ENCODE data around the gene CDHR4. TPM values are rescaled to one million over a fixed set of nuclear protein-coding genes. Genes with fewer than 3 reads are reported as not detected.

Gene CDHR4
- total RNA-seq, 1 experiment from 2014 or later: not detected

DNA sequence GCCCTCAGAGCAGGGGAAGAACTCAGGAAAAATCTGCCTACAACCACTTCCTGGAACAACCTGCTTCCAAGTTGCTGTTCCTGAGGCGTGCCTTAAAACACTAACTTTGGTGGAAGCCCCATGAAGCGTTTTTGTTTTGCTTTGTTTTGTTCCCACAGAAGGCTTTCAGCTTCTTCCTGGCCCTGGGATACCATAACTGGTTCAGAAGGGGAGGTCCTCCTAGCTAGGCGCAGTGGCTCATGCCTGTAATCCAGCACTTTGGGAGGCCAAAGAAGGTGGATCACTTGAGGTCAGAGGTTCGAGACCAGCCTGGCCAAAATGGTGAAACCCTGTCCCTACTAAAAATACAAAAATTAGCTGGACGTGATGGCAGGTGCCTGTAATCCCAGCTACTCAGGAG, 12.1 kb downstream of the CDHR4 start:
- WGBS (ENCODE audit: extremely low coverage, insufficient read length, low lambda C conversion rate): no CpG with 5 or more reads among the region's 5 CpGs
- H4K5ac ChIP-seq (ENCODE audit: insufficient read length, low read depth, low read length): no peak overlapping the region
- no peak overlapping the region for H4K8ac ChIP-seq (replicated peaks; ENCODE audit: insufficient read length, low read depth, low read length)
- H3K4me1 ChIP-seq (ENCODE audit: insufficient read depth, low read length): no peaks in the 10 kb centered on the region
- H3K23ac ChIP-seq (ENCODE audit: insufficient read length, low read depth, low read length): no peak overlapping the region
- H3K79me1 ChIP-seq (ENCODE audit: insufficient read depth, low read depth, low read length, poor library complexity, severe bottlenecking): peaks cover 4% of the 10 kb centered on the region
- H2BK20ac ChIP-seq (ENCODE audit: low read depth, low read length, poor library complexity, severe bottlenecking): no peak overlapping the region
- H4K91ac ChIP-seq (ENCODE audit: insufficient read length, low read depth, low read length): no peak overlapping the region
- H2BK120ac ChIP-seq (ENCODE audit: low read depth, low read length, poor library complexity, severe bottlenecking): no peak overlapping the region
- peaks cover 15 to 23% of the 10 kb centered on the region in 2 experiments for H3K4me1 Mint-ChIP-seq
- peaks cover 5% of the 10 kb centered on the region for H3K23me2 ChIP-seq (ENCODE audit: insufficient read length, low read depth, low read length, poor library complexity, severe bottlenecking)
- no peaks in the 10 kb centered on the region; a peak in 1 of 5 replicates for H3K9me3 Mint-ChIP-seq
- no peak overlapping the region; a peak in 1 of 7 replicates for H3K27ac Mint-ChIP-seq
- no peak overlapping the region for H2AFZ ChIP-seq (ENCODE audit: low read length)
- TF ChIP-seq, protein P1, sequence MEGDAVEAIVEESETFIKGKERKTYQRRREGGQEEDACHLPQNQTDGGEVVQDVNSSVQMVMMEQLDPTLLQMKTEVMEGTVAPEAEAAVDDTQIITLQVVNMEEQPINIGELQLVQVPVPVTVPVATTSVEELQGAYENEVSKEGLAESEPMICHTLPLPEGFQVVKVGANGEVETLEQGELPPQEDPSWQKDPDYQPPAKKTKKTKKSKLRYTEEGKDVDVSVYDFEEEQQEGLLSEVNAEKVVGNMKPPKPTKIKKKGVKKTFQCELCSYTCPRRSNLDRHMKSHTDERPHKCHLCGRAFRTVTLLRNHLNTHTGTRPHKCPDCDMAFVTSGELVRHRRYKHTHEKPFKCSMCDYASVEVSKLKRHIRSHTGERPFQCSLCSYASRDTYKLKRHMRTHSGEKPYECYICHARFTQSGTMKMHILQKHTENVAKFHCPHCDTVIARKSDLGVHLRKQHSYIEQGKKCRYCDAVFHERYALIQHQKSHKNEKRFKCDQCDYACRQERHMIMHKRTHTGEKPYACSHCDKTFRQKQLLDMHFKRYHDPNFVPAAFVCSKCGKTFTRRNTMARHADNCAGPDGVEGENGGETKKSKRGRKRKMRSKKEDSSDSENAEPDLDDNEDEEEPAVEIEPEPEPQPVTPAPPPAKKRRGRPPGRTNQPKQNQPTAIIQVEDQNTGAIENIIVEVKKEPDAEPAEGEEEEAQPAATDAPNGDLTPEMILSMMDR (conservative IDR thresholded peaks at IDR 0.05): no peak
- no peak overlapping the region for H3K4ac ChIP-seq (ENCODE audit: low read depth, low read length)
- no peak overlapping the region for H3T11ph ChIP-seq (ENCODE audit: low read length)
- H3K36me3 Mint-ChIP-seq (ENCODE audit: insufficient read depth in 1 of 3, low read depth in 3 of 3): peaks cover 10 to 21% (median 20%) of the 10 kb centered on the region in 3 experiments
- H2BK5ac ChIP-seq (ENCODE audit: insufficient read length, low read length): no peak overlapping the region
- H3K4me3 Mint-ChIP-seq: no peak overlapping the region
- no peaks in the 10 kb centered on the region for H4K20me1 ChIP-seq (ENCODE audit: control insufficient read depth, insufficient read depth, insufficient read length)
- H3K27ac ChIP-seq (ENCODE audit: insufficient read length, low read depth, low read length): no peak overlapping the region
- no peak overlapping the region for H2BK12ac ChIP-seq (ENCODE audit: insufficient read length, low read depth, low read length)
- H3K79me2 ChIP-seq (ENCODE audit: insufficient read depth, low read length): peaks cover 2% of the 10 kb centered on the region; the same call in 1 of the 2 replicates
- H2AK5ac ChIP-seq (ENCODE audit: insufficient read length, low read length): no peak overlapping the region
- no peak overlapping the region for H3K14ac ChIP-seq (ENCODE audit: insufficient read depth, low read length)
- no peak overlapping the region for H3K9ac ChIP-seq (ENCODE audit: extremely low read depth, insufficient read length, low read length)
- H2BK15ac ChIP-seq (ENCODE audit: low read depth, low read length): no peak overlapping the region
- H3K27me3 ChIP-seq (ENCODE audit: insufficient read depth, low read length): no peaks in the 10 kb centered on the region; the same call in 1 of the 2 replicates
- no peak for DNase-seq
- no peak overlapping the region for H3K4me2 ChIP-seq (ENCODE audit: insufficient read depth, insufficient read length, low read length)
- H3K27me3 Mint-ChIP-seq (ENCODE audit: low read depth): no peaks in the 10 kb centered on the region; the same call in 1 of the 2 replicates
- H3K56ac ChIP-seq (ENCODE audit: insufficient read length, low read depth, low read length): no peak overlapping the region
- H3K18ac ChIP-seq (ENCODE audit: insufficient read length, low read depth, low read length): no peak overlapping the region
- H3K9me3 ChIP-seq (ENCODE audit: control insufficient read depth, low read depth, low read length): no peaks in the 10 kb centered on the region

All from H9 (cell line).